ENCODE data around the gene TMEM106C.

The TMEM106C gene

DNA sequence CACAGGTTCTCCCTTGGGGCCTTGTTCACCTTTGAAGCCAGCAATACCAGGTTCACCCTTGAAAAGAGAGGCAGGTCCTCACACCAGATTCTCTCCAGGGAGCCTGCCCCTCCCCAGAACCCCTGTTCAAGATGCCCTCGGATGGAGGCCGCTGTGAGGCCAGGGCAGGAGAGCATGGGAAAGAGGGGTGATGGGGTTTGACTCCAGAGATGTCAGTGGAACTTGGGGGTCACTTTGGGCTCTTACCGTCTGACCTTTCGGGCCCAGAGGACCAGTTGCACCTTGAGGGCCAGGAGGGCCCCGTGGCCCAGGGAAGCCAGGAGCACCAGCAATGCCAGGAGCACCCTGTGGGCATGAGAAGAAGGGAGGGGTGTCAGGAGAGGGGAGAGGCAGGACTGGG, 23.4 kb downstream of the TMEM106C start:
- TF ChIP-seq FOXP2 (optimal IDR thresholded peaks at IDR 0.05; ENCODE audit: borderline replicate concordance, extremely low read depth, extremely low read length, insufficient read depth) (no peak), SIN3A (IDR thresholded peaks at IDR 0.05; ENCODE audit: borderline replicate concordance, insufficient read depth, low read length) (no peak), TAF1 (IDR thresholded peaks at IDR 0.05; ENCODE audit: borderline replicate concordance, insufficient read depth, low read length) (no peak), POLR2AphosphoS5 (IDR thresholded peaks at IDR 0.05; ENCODE audit: low read depth, low read length) (no peak)
- TF ChIP-seq, protein P1, sequence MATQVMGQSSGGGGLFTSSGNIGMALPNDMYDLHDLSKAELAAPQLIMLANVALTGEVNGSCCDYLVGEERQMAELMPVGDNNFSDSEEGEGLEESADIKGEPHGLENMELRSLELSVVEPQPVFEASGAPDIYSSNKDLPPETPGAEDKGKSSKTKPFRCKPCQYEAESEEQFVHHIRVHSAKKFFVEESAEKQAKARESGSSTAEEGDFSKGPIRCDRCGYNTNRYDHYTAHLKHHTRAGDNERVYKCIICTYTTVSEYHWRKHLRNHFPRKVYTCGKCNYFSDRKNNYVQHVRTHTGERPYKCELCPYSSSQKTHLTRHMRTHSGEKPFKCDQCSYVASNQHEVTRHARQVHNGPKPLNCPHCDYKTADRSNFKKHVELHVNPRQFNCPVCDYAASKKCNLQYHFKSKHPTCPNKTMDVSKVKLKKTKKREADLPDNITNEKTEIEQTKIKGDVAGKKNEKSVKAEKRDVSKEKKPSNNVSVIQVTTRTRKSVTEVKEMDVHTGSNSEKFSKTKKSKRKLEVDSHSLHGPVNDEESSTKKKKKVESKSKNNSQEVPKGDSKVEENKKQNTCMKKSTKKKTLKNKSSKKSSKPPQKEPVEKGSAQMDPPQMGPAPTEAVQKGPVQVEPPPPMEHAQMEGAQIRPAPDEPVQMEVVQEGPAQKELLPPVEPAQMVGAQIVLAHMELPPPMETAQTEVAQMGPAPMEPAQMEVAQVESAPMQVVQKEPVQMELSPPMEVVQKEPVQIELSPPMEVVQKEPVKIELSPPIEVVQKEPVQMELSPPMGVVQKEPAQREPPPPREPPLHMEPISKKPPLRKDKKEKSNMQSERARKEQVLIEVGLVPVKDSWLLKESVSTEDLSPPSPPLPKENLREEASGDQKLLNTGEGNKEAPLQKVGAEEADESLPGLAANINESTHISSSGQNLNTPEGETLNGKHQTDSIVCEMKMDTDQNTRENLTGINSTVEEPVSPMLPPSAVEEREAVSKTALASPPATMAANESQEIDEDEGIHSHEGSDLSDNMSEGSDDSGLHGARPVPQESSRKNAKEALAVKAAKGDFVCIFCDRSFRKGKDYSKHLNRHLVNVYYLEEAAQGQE (IDR thresholded peaks at IDR 0.05; ENCODE audit: insufficient read depth in 1 of 2, low read depth in 2 of 2, low read length in 2 of 2) = no peak

DNA sequence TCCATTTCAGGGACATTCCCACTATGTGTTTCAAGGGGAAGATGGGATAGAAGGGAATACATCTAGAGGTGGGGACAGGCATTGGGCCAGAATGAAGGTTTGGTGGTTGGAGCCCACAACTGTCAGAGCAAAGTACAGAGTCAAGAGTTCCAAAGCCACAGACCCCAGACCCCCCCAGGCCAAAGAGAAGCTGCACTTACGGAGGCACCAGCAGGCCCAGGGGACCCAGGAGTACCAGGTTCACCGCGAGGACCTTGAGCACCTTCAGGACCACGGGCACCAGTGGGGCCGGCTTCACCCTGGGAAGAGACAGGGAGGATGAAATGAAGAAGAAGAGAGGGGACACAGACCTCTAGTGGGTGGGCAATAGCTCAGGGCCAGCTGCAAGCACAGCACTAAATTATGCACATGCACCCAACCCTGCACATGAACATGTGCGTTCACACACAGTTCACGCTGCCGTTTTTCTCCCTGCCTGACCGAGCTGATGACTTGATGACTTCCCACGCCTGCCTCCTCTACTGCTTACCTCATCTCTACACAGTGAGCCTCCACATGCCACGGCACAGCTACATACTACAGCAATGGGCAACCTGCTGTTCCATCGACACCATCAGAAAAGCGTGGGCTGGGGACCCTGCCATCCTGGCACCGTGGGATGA, 24.1 kb downstream of the TMEM106C start:
- no peak for TF ChIP-seq SIN3A (IDR thresholded peaks at IDR 0.05; ENCODE audit: borderline replicate concordance, insufficient read depth, low read length)
- TF ChIP-seq, protein P1 (IDR thresholded peaks at IDR 0.05; ENCODE audit: insufficient read depth in 1 of 2, low read depth in 2 of 2, low read length in 2 of 2) = no peak
- no peak for TF ChIP-seq TAF1 (IDR thresholded peaks at IDR 0.05; ENCODE audit: borderline replicate concordance, insufficient read depth, low read length)
- TF ChIP-seq FOXP2 (optimal IDR thresholded peaks at IDR 0.05; ENCODE audit: borderline replicate concordance, extremely low read depth, extremely low read length, insufficient read depth) = no peak
- no peak for TF ChIP-seq POLR2AphosphoS5 (IDR thresholded peaks at IDR 0.05; ENCODE audit: low read depth, low read length)

DNA sequence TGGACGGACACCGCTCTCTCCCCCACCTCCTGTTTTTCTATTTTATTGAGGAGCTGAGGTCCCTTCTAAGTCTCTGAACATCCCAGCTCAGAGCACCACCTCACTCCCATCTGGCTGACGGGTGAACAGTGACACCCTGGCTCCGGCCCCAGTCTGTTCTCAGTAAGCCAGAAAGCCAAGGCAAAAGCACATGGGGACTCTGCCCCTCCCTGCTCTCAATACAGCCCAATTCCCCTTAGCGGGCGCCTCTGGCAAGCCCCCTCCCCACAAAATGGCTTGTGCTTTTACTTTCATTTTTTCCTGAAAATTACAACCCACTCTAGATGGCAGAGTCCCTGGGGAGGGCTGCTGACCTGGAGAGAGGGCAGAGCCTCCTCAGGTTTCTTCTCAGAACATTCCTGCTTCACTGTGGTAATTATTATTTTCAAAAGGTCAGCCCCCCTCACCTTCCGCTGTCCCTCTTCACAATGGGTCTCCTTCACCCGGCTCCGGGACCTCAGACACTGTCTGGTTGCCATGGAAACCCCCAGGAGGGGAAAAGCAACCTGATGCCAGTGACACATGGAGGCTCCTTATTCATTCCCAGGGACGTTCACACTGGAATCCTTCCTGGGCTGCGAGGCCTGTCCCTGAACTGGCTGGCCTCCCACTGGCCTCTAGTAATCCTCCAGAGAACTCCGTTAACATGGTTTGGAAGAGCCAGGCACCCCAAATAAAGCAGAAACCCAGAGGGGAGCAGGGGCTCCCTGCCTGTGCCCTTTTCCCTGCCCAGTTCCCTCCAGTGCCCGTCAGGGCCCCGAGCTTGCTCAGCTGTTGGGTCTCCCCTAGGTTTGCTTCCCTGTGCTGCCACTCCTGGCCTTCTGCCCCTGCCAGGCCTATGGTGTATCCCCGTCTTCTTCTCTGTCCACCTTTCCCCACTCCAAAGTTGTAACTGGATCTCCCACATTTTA, 25.0 kb downstream of the TMEM106C start:
- TF ChIP-seq FOXP2 (optimal IDR thresholded peaks at IDR 0.05; ENCODE audit: borderline replicate concordance, extremely low read depth, extremely low read length, insufficient read depth) (no peak), SIN3A (IDR thresholded peaks at IDR 0.05; ENCODE audit: borderline replicate concordance, insufficient read depth, low read length) (no peak), TAF1 (IDR thresholded peaks at IDR 0.05; ENCODE audit: borderline replicate concordance, insufficient read depth, low read length) (no peak), POLR2AphosphoS5 (IDR thresholded peaks at IDR 0.05; ENCODE audit: low read depth, low read length) (no peak)
- TF ChIP-seq, protein P1 (IDR thresholded peaks at IDR 0.05; ENCODE audit: insufficient read depth in 1 of 2, low read depth in 2 of 2, low read length in 2 of 2) = no peak

DNA sequence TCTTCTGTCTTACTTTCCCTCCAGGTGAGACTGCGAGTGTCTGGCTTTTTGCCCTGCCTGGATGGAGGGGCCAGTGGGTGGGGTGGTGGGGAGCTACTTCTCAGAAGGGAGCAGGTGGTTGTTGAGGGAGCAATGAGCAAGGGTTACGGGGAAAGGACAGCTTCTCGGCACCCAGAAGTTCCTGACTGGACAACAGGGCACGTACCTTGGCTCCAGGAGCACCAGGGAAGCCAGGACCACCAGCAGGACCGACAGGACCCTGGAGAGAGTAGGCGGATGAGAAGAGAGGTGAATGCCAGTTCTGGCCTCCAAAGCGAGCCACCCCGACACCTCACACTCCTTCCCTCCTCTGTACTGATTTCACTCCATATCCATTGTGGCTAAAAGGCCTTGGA, 25.6 kb downstream of the TMEM106C start:
- TF ChIP-seq SIN3A (IDR thresholded peaks at IDR 0.05; ENCODE audit: borderline replicate concordance, insufficient read depth, low read length) (no peak), POLR2AphosphoS5 (IDR thresholded peaks at IDR 0.05; ENCODE audit: low read depth, low read length) (no peak), TAF1 (IDR thresholded peaks at IDR 0.05; ENCODE audit: borderline replicate concordance, insufficient read depth, low read length) (no peak), FOXP2 (optimal IDR thresholded peaks at IDR 0.05; ENCODE audit: borderline replicate concordance, extremely low read depth, extremely low read length, insufficient read depth) (no peak)
- TF ChIP-seq, protein P1 (IDR thresholded peaks at IDR 0.05; ENCODE audit: insufficient read depth in 1 of 2, low read depth in 2 of 2, low read length in 2 of 2) = no peak

All from PFSK-1 (cell line).